ENCODE measurements around the gene HSPB9. TPM values are rescaled to one million over a fixed set of nuclear protein-coding genes. Genes with fewer than 3 reads are reported as not detected.

Gene HSPB9
- total RNA-seq, 1 experiment from 2014 or later = 0.15 TPM

DNA sequence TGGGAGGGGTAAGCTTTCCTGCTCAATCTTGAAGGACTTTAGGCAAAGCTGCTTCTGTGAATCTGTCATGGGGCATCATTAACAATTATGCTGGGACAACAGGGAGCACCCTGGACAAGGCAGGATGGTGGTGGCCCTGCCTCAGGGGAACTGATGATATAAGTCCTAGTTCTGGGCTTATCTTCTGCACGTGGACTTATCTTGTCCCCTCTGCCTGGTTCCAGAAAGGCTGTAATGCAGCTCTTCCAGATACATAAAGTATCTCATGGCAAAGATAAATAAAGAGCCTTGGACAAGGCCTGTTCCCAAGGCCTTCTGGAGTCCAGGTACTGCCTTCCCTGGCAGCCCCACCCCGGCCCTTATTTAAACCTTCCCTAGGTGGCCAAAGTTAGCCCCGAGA is 18.3 kb upstream of the HSPB9 start:
- no peak overlapping the region for H3K14ac ChIP-seq (ENCODE audit: insufficient read depth, low read length)
- no peak overlapping the region for H2BK5ac ChIP-seq (ENCODE audit: insufficient read length, low read length)
- H3T11ph ChIP-seq (ENCODE audit: low read length) = no peak overlapping the region
- no peak overlapping the region for H3K18ac ChIP-seq (ENCODE audit: insufficient read length, low read depth, low read length)
- H3K27ac ChIP-seq (ENCODE audit: insufficient read length, low read depth, low read length) = no peak overlapping the region
- no peak overlapping the region for H2AK5ac ChIP-seq (ENCODE audit: insufficient read length, low read length)
- no peak overlapping the region for H2BK120ac ChIP-seq (ENCODE audit: low read depth, low read length, poor library complexity, severe bottlenecking)
- H3K27me3 ChIP-seq (ENCODE audit: insufficient read depth, low read length) = no peaks in the 10 kb centered on the region
- H2BK15ac ChIP-seq (ENCODE audit: low read depth, low read length) = no peak overlapping the region
- no peak overlapping the region for H3K4ac ChIP-seq (ENCODE audit: low read depth, low read length)
- peaks cover 23 to 26% of the 10 kb centered on the region in 2 experiments for H3K4me1 Mint-ChIP-seq
- no peaks in the 10 kb centered on the region for H3K79me2 ChIP-seq (ENCODE audit: insufficient read depth, low read length)
- no peak overlapping the region for H3K4me3 Mint-ChIP-seq
- no peak overlapping the region for H2AFZ ChIP-seq (ENCODE audit: low read length)
- H3K4me1 ChIP-seq (ENCODE audit: insufficient read depth, low read length) = peaks cover 4% of the 10 kb centered on the region; the same call in 1 of the 2 replicates
- no peaks in the 10 kb centered on the region for H4K20me1 ChIP-seq (ENCODE audit: control insufficient read depth, insufficient read depth, insufficient read length)
- no peak overlapping the region for H4K91ac ChIP-seq (ENCODE audit: insufficient read length, low read depth, low read length)
- DNase-seq = no peak
- no peak overlapping the region for H2BK20ac ChIP-seq (ENCODE audit: low read depth, low read length, poor library complexity, severe bottlenecking)
- H4K8ac ChIP-seq (replicated peaks; ENCODE audit: insufficient read length, low read depth, low read length) = no peak overlapping the region
- no peaks in the 10 kb centered on the region for H3K79me1 ChIP-seq (ENCODE audit: insufficient read depth, low read depth, low read length, poor library complexity, severe bottlenecking)
- no peak for TF ChIP-seq CTCF (conservative IDR thresholded peaks at IDR 0.05)
- peaks cover 11% of the 10 kb centered on the region for H3K27me3 Mint-ChIP-seq (ENCODE audit: low read depth)
- H4K5ac ChIP-seq (ENCODE audit: insufficient read length, low read depth, low read length) = no peak overlapping the region
- H3K36me3 Mint-ChIP-seq (ENCODE audit: insufficient read depth in 1 of 3, low read depth in 3 of 3) = no peaks in the 10 kb centered on the region
- no CpG with 5 or more reads among the region's 3 CpGs for WGBS (ENCODE audit: extremely low coverage, insufficient read length, low lambda C conversion rate)
- H3K9me3 Mint-ChIP-seq = no peaks in the 10 kb centered on the region
- no peak overlapping the region for H3K27ac Mint-ChIP-seq
- no peak overlapping the region for H3K56ac ChIP-seq (ENCODE audit: insufficient read length, low read depth, low read length)
- no peaks in the 10 kb centered on the region for H3K9me3 ChIP-seq (ENCODE audit: control insufficient read depth, low read depth, low read length)
- H3K23ac ChIP-seq (ENCODE audit: insufficient read length, low read depth, low read length) = no peak overlapping the region
- H2BK12ac ChIP-seq (ENCODE audit: insufficient read length, low read depth, low read length) = no peak overlapping the region
- no peaks in the 10 kb centered on the region for H3K23me2 ChIP-seq (ENCODE audit: insufficient read length, low read depth, low read length, poor library complexity, severe bottlenecking)
- H3K9ac ChIP-seq (ENCODE audit: extremely low read depth, insufficient read length, low read length) = no peak overlapping the region
- no peak overlapping the region for H3K4me2 ChIP-seq (ENCODE audit: insufficient read depth, insufficient read length, low read length)
